CD14-positive monocyte (primary cell): ENCODE data around the gene TAF5L. TPM values are rescaled to one million over a fixed set of nuclear protein-coding genes. Genes with fewer than 3 reads are reported as not detected.

Source experiments
- DNase-seq, 3 donors: peaks; one replicate each; pipeline ENCODE4 v3.0.0-alpha.2; 2011 to 2022
- H2AFZ ChIP-seq: 2 replicates; pipeline ENCODE4 v1.6.0; 2012; ENCODE audit warnings: mild to moderate bottlenecking, low read depth, low read length, inconsistent platforms; ENCODE audit not compliant: insufficient read depth, poor library complexity, severe bottlenecking
- H3K27ac ChIP-seq, 2 donors: 1 replicate in 1 of 2; 2 replicates in 1 of 2; pipeline ENCODE4 v1.5.1; 2012 to 2013; ENCODE audit warnings: low read length in 2 of 2, control low read depth in 1 of 2, inconsistent platforms in 1 of 2, low read depth in 1 of 2, mild to moderate bottlenecking in 1 of 2
- H3K27me3 ChIP-seq, 2 donors: one replicate each; pipeline versions ENCODE4 v1.6.0 to v1.6.1; 2011 to 2013; ENCODE audit warnings: low read length in 2 of 2; ENCODE audit not compliant: control insufficient read depth in 2 of 2, insufficient read depth in 2 of 2
- H3K36me3 ChIP-seq, 2 donors: replicated peaks in 1 of 2; 1 replicate in 1 of 2; 2 replicates in 1 of 2; pipeline versions ENCODE4 v1.5.1 to v1.6.1; 2012 to 2013; ENCODE audit warnings: low read length in 2 of 2, control low read depth in 1 of 2, inconsistent platforms in 1 of 2, mild to moderate bottlenecking in 1 of 2; ENCODE audit not compliant: insufficient read depth in 2 of 2, control insufficient read depth in 1 of 2
- H3K4me1 ChIP-seq, 2 donors: 1 replicate in 1 of 2; 2 replicates in 1 of 2; pipeline versions ENCODE4 v1.5.1 to v1.6.1; 2012 to 2013; ENCODE audit warnings: low read length in 2 of 2, control low read depth in 1 of 2, inconsistent platforms in 1 of 2, mild to moderate bottlenecking in 1 of 2, moderate library complexity in 1 of 2; ENCODE audit not compliant: insufficient read depth in 2 of 2, control insufficient read depth in 1 of 2
- H3K4me2 ChIP-seq: replicated peaks from 2 replicates; pipeline ENCODE3; 2012; ENCODE audit warnings: low read length, moderate library complexity, mild to moderate bottlenecking; ENCODE audit not compliant: poor library complexity, severe bottlenecking; ENCODE audit errors: extremely low read depth
- H3K4me3 ChIP-seq, 3 experiments: fragments of 200-600 bp in 1 of 3; sonication (generic) in 1 of 3; replicated peaks in 1 of 3; 1 replicate in 2 of 3; 2 replicates in 1 of 3; pipeline ENCODE4 v1.5.1; 2011 to 2013; ENCODE audit warnings: low read length in 3 of 3, mild to moderate bottlenecking in 3 of 3, control low read depth in 2 of 3, low read depth in 2 of 3, inconsistent platforms in 1 of 3, moderate library complexity in 1 of 3
- H3K79me2 ChIP-seq: 2 replicates; pipeline ENCODE4 v1.6.0; 2012; ENCODE audit warnings: mild to moderate bottlenecking, control low read depth, inconsistent platforms, low read length, moderate library complexity; ENCODE audit not compliant: insufficient read depth
- H3K9ac ChIP-seq: 2 replicates; pipeline ENCODE4 v1.6.0; 2017; ENCODE audit warnings: low read length, mild to moderate bottlenecking; ENCODE audit not compliant: insufficient read depth, poor library complexity, severe bottlenecking
- H3K9me3 ChIP-seq, 2 donors: replicated peaks in 1 of 2; 1 replicate in 1 of 2; 2 replicates in 1 of 2; pipeline versions ENCODE4 v1.5.1 to v1.6.1; 2012 to 2013; ENCODE audit warnings: low read length in 2 of 2, control low read depth in 1 of 2; ENCODE audit not compliant: control insufficient read depth in 1 of 2, insufficient read depth in 1 of 2
- H4K20me1 ChIP-seq: 2 replicates; pipeline ENCODE4 v1.6.0; 2012; ENCODE audit warnings: mild to moderate bottlenecking, low read length, control low read depth, moderate library complexity; ENCODE audit not compliant: insufficient read depth
- H3K27ac Mint-ChIP-seq, 7 donors: one replicate each; pipeline ENCODE4 v1.8.0; 2020; ENCODE audit warnings: mild to moderate bottlenecking in 7 of 7, mixed read lengths in 7 of 7, moderate library complexity in 6 of 7, inconsistent platforms in 2 of 7
- H3K27me3 Mint-ChIP-seq, 3 donors: one replicate each; pipeline ENCODE4 v1.8.0; 2021 to 2022; ENCODE audit warnings: low read depth in 3 of 3, mild to moderate bottlenecking in 3 of 3, mixed read lengths in 3 of 3, moderate library complexity in 3 of 3, inconsistent platforms in 1 of 3
- H3K36me3 Mint-ChIP-seq, 2 donors: one replicate each; pipeline ENCODE4 v1.8.0; 2020; ENCODE audit warnings: mixed read lengths in 2 of 2, inconsistent platforms in 1 of 2, mild to moderate bottlenecking in 1 of 2
- H3K4me1 Mint-ChIP-seq: one replicate; pipeline ENCODE4 v1.8.0; 2020; ENCODE audit warnings: mild to moderate bottlenecking, mixed read lengths
- H3K4me3 Mint-ChIP-seq, 2 donors: one replicate each; pipeline ENCODE4 v1.8.0; 2020; ENCODE audit warnings: mild to moderate bottlenecking in 2 of 2, mixed read lengths in 2 of 2, moderate library complexity in 1 of 2
- H3K9me3 Mint-ChIP-seq, 7 donors: one replicate each; pipeline ENCODE4 v1.8.0; 2020 to 2022; ENCODE audit warnings: mixed read lengths in 7 of 7, mild to moderate bottlenecking in 6 of 7, moderate library complexity in 6 of 7, inconsistent platforms in 2 of 7
- WGBS: methylation state at CpG from one replicate; pipeline ENCODE4 v1.1.5; 2013; ENCODE audit warnings: missing lambda C conversion rate; ENCODE audit not compliant: insufficient coverage; 5-methylcytosine and 5-hydroxymethylcytosine counted together
- intact Hi-C, 2 donors: fragments of 100-400 bp; cut with micrococcal nuclease; formaldehyde crosslinking; loops; one replicate each; pipeline versions ENCODE4 v1.15.0 to v1.15.1; 2023
- polyA plus RNA-seq, 3 donors: library from polyadenylated mRNA; depleted of rRNA in 1 of 3; unstranded in 2 of 3; stranded (reverse) in 1 of 3; fragments of 300-500 nt in 2 of 3; fragments of >200 nt in 1 of 3; fragmentation: Illumina TruSeq in 2 of 3; gene quantifications; 1 replicate in 2 of 3; 2 replicates in 1 of 3; pipeline ENCODE4 v1.2.3, GENCODE V29; 2012 to 2021
- TF ChIP-seq, protein P1 (sequence below): fragments of 200-600 bp; IDR thresholded peaks from one replicate; pipeline ENCODE4 v1.8.0; 2022; ENCODE audit warnings: antibody characterized with exemption, mild to moderate bottlenecking

Gene TAF5L
- polyA plus RNA-seq, 3 donors: 3.8 to 15.4 (median 4.9) TPM

- Histone ChIP-seq H3K27me3 (no peaks in the 10 kb centered on the region), H2AFZ (no peak overlapping the region), H4K20me1 (no peaks in the 10 kb centered on the region), H3K79me2 (no peaks in the 10 kb centered on the region), H3K4me2 (no peak overlapping the region), H3K4me3 (no peak overlapping the region), H3K9ac (no peak overlapping the region), H3K4me1 (no peaks in the 10 kb centered on the region), H3K9me3 (no peaks in the 10 kb centered on the region), H3K36me3 (no peaks in the 10 kb centered on the region), H3K27ac (no peak overlapping the region)
- Mint-ChIP-seq H3K27ac (no peak overlapping the region), H3K4me3 (no peak overlapping the region), H3K27me3 (peaks cover 0 to 2% (median 0%) of the 10 kb centered on the region in 3 donors), H3K4me1 (no peaks in the 10 kb centered on the region), H3K9me3 (no peaks in the 10 kb centered on the region), H3K36me3 (peaks cover 4 to 8% of the 10 kb centered on the region in 2 donors)
- TF ChIP-seq, protein P1, sequence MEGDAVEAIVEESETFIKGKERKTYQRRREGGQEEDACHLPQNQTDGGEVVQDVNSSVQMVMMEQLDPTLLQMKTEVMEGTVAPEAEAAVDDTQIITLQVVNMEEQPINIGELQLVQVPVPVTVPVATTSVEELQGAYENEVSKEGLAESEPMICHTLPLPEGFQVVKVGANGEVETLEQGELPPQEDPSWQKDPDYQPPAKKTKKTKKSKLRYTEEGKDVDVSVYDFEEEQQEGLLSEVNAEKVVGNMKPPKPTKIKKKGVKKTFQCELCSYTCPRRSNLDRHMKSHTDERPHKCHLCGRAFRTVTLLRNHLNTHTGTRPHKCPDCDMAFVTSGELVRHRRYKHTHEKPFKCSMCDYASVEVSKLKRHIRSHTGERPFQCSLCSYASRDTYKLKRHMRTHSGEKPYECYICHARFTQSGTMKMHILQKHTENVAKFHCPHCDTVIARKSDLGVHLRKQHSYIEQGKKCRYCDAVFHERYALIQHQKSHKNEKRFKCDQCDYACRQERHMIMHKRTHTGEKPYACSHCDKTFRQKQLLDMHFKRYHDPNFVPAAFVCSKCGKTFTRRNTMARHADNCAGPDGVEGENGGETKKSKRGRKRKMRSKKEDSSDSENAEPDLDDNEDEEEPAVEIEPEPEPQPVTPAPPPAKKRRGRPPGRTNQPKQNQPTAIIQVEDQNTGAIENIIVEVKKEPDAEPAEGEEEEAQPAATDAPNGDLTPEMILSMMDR: no peak
- no peak for DNase-seq
- 100% methylated on average over 3 of the region's 4 CpGs for WGBS
- intact Hi-C loops: no loop called here
Observed at GRCh38 chr1:229666585-229666984, 40.7 kb upstream of the TAF5L start.

- H3K27me3 Mint-ChIP-seq: peaks cover 0 to 2% (median 0%) of the 10 kb centered on the region in 3 donors
- no peaks in the 10 kb centered on the region for H3K9me3 Mint-ChIP-seq
- Histone ChIP-seq H3K4me1 (no peaks in the 10 kb centered on the region), H3K27me3 (no peaks in the 10 kb centered on the region), H3K9ac (no peak overlapping the region), H2AFZ (no peak overlapping the region), H4K20me1 (no peaks in the 10 kb centered on the region), H3K4me2 (no peak overlapping the region), H3K79me2 (no peaks in the 10 kb centered on the region), H3K9me3 (no peaks in the 10 kb centered on the region), H3K4me3 (no peak overlapping the region), H3K27ac (no peak overlapping the region), H3K36me3 (no peaks in the 10 kb centered on the region)
- peaks cover 5 to 10% of the 10 kb centered on the region in 2 donors for H3K36me3 Mint-ChIP-seq
- 100% methylated on average over 2 of the region's 7 CpGs for WGBS
- TF ChIP-seq, protein P1: no peak
- no peak overlapping the region for H3K4me3 Mint-ChIP-seq
- DNase-seq: no peak
- peaks cover 2% of the 10 kb centered on the region for H3K4me1 Mint-ChIP-seq
- no peak overlapping the region for H3K27ac Mint-ChIP-seq
- intact Hi-C loops: no loop called here
Observed at GRCh38 chr1:229665912-229666558, 40.1 kb upstream of the TAF5L start.
